Right atrium auricular region (tissue), 2 donors: Measurements from ENCODE around the gene NRP2. TPM values are rescaled to one million over a fixed set of nuclear protein-coding genes. Genes with fewer than 3 reads are reported as not detected.
A peak's percentile ranks its signal among the peaks of the same experiment; 100 is the strongest.

Experiments
- DNase-seq: peaks from one replicate; pipeline ENCODE4 v3.0.0-alpha.2; 2019; ENCODE audit warnings: low spot score
- H3K27ac ChIP-seq, 2 donors: fragments of 200-600 bp; sonication (generic); 1 replicate in 1 of 2; 2 replicates in 1 of 2; pipeline ENCODE4 v1.5.1; 2016 to 2019
- H3K27me3 ChIP-seq, 2 donors: fragments of 200-600 bp; sonication (generic); one replicate each; pipeline versions ENCODE4 v1.5.1 to v1.6.0; 2017 to 2019
- H3K36me3 ChIP-seq: fragments of 200-600 bp; sonication (generic); one replicate; pipeline ENCODE4 v1.5.1; 2016
- H3K4me1 ChIP-seq, 2 donors: fragments of 200-600 bp; sonication (generic); one replicate each; pipeline versions ENCODE4 v1.5.1 to v1.6.0; 2017 to 2019
- H3K4me3 ChIP-seq, 2 donors: fragments of 200-600 bp; sonication (generic); 1 replicate in 1 of 2; 2 replicates in 1 of 2; pipeline ENCODE4 v1.5.1; 2017 to 2019; ENCODE audit warnings: mild to moderate bottlenecking in 1 of 2, moderate library complexity in 1 of 2
- H3K9me3 ChIP-seq, 2 donors: fragments of 200-600 bp; sonication (generic); one replicate each; pipeline ENCODE4 v1.5.1; 2019
- CTCF ChIP-seq, 2 donors: fragments of 200-600 bp; sonication (generic); IDR thresholded peaks; one replicate each; pipeline ENCODE4 v1.5.1; 2019; ENCODE audit warnings: antibody characterized with exemption in 2 of 2
- total RNA-seq, 2 donors: library from RNA; depleted of rRNA; stranded (reverse); fragments of >200 nt; gene quantifications; one replicate each; pipeline ENCODE4 v1.1.0, GENCODE V29; 2016

The NRP2 gene
- total RNA-seq, 2 donors from 2014 or later, result 7.1 to 10.9 TPM

GRCh38 chr2:205764270-205764746, 82.0 kb downstream of the NRP2 start:
- Histone ChIP-seq H3K27me3 (no peaks in the 10 kb centered on the region), H3K4me3 (no peak overlapping the region), H3K9me3 (no peaks in the 10 kb centered on the region), H3K27ac (peak overlapping the region; percentile 17 to 18), H3K4me1 (peaks cover 0 to 20% of the 10 kb centered on the region in 2 donors), H3K36me3 (no peaks in the 10 kb centered on the region)
- no peak for DNase-seq
- no peak for TF ChIP-seq CTCF (IDR thresholded peaks at IDR 0.05)

GRCh38 chr2:205765151-205765550, 82.8 kb downstream of the NRP2 start:
- DNase-seq, result no peak
- H3K27ac ChIP-seq, result no peak overlapping the region
- no peaks in the 10 kb centered on the region for H3K9me3 ChIP-seq
- H3K4me3 ChIP-seq, result no peak overlapping the region
- no peaks in the 10 kb centered on the region for H3K36me3 ChIP-seq
- no peaks in the 10 kb centered on the region for H3K27me3 ChIP-seq
- H3K4me1 ChIP-seq, result peaks cover 0 to 17% of the 10 kb centered on the region in 2 donors
- TF ChIP-seq CTCF (IDR thresholded peaks at IDR 0.05), result no peak

GRCh38 chr2:205766779-205767359, 84.6 kb downstream of the NRP2 start:
- peak; percentile 88 to 89 for TF ChIP-seq CTCF (IDR thresholded peaks at IDR 0.05)
- peaks cover 0 to 17% of the 10 kb centered on the region in 2 donors for H3K4me1 ChIP-seq
- H3K27ac ChIP-seq, result no peak overlapping the region
- no peaks in the 10 kb centered on the region for H3K9me3 ChIP-seq
- H3K27me3 ChIP-seq, result no peaks in the 10 kb centered on the region
- H3K4me3 ChIP-seq, result no peak overlapping the region
- peak; percentile 84 for DNase-seq
- H3K36me3 ChIP-seq, result no peaks in the 10 kb centered on the region

GRCh38 chr2:205767617-205768016, 85.3 kb downstream of the NRP2 start:
- TF ChIP-seq CTCF (IDR thresholded peaks at IDR 0.05), result no peak
- Histone ChIP-seq H3K9me3 (no peaks in the 10 kb centered on the region), H3K4me3 (no peak overlapping the region), H3K36me3 (no peaks in the 10 kb centered on the region), H3K4me1 (peaks cover 0 to 17% of the 10 kb centered on the region in 2 donors), H3K27ac (peak overlapping the region in 1 of 2 donors; percentile 2), H3K27me3 (no peaks in the 10 kb centered on the region)
- DNase-seq, result no peak

DNA sequence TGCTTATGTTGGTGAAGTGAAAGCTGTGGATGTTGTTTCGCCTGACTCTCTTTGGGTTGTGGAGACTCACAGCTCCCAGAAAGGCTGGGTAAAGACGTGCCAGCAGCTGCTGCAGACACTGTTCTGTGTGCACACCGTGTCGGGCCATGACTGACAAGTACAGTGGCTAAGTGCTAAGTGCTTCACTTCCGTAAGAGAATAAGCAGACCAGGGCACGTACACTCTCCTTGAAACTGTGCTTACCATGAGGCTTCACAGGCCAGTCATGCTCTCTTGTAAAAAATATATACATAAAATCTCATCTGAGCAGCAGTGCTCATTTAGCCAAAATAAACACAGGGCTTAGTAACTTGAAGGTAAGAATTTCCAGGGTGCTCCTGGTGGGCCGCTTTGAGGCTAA, 86.0 kb downstream of the NRP2 start:
- TF ChIP-seq CTCF (IDR thresholded peaks at IDR 0.05), result no peak
- H3K4me3 ChIP-seq, result no peak overlapping the region
- no peaks in the 10 kb centered on the region for H3K27me3 ChIP-seq
- H3K9me3 ChIP-seq, result no peaks in the 10 kb centered on the region
- H3K27ac ChIP-seq, result peak overlapping the region in 1 of 2 donors; percentile 2
- no peaks in the 10 kb centered on the region for H3K36me3 ChIP-seq
- peaks cover 0 to 17% of the 10 kb centered on the region in 2 donors for H3K4me1 ChIP-seq
- no peak for DNase-seq
